Right ventricle myocardium superior (tissue), 1 donor: ENCODE results near the gene CYSTM1. TPM values are rescaled to one million over a fixed set of nuclear protein-coding genes. Genes with fewer than 3 reads are reported as not detected.
"Not testable (repeated sequence)": the region's sequence is repeated elsewhere in the genome, so short reads cannot be mapped to it uniquely, and the experiment has no call there.

Experiments used
- ATAC-seq: fragments of 200-7000 bp; cut with Tn5 transposase; one replicate; pipeline ENCODE4 v1.9.1; 2020; ENCODE audit warnings: mild to moderate bottlenecking; ENCODE audit not compliant: poor library complexity
- DNase-seq: peaks from one replicate; pipeline ENCODE4 v3.0.0-alpha.2; 2020
- intact Hi-C: fragments of 100-400 bp; cut with DNase I; formaldehyde crosslinking; loops from one replicate; pipeline ENCODE4 v1.11.2; 2022
- total RNA-seq: library from RNA; stranded (reverse); fragmentation: NEBNext Ultra II Directional; extraction: Animal tissue kit (Norgen Biotek cat#: 25700); gene quantifications from one replicate; pipeline ENCODE4 v1.2.1, GENCODE V29; 2021
- donor health status: DM: no; HTN: yes; CAD: no; lungs with severe emphysema.

Gene CYSTM1
- total RNA-seq, 1 donor from 2014 or later, result 58.3 TPM

GRCh38 chr5:140192715-140193430 is 17.9 kb downstream of the CYSTM1 start:
- DNase-seq, result no peak
- no peak for ATAC-seq
- intact Hi-C loops, result no loop called here

GRCh38 chr5:140194662-140195061 is 19.7 kb downstream of the CYSTM1 start:
- intact Hi-C loops, result no loop called here
- ATAC-seq, result no peak
- no peak for DNase-seq

GRCh38 chr5:140196115-140196814 is 21.3 kb downstream of the CYSTM1 start:
- no peak for DNase-seq
- intact Hi-C loops, result no loop called here
- ATAC-seq, result no peak

- ATAC-seq, result no peak
- DNase-seq, result no peak
- intact Hi-C loops, result no loop called here
Measured at GRCh38 chr5:140197023-140197422, 22.0 kb downstream of the CYSTM1 start.

DNA sequence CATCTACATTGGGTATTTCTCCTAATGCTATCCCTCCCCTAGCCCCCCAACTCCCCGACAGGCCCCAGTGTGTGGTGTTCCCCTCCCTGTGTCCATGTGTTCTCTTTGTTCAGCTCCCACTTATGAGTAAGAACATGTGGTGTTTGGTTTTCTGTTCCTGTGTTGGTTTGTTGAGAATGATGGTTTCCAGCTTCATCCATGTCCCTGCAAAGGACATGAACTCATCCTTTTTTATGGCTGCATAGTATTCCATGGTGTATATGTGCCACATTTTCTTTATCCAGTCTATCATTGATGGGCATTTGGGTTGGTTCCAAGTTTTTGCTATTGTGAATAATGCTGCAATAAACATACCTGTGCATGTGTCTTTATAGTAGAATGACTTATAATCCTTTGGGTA is 23.9 kb downstream of the CYSTM1 start:
- ATAC-seq, DNase-seq, intact Hi-C loops: not testable (repeated sequence)

- no peak for DNase-seq
- intact Hi-C loops, result no loop called here
- no peak for ATAC-seq
Measured at GRCh38 chr5:140202078-140202477, 27.1 kb downstream of the CYSTM1 start.

DNA sequence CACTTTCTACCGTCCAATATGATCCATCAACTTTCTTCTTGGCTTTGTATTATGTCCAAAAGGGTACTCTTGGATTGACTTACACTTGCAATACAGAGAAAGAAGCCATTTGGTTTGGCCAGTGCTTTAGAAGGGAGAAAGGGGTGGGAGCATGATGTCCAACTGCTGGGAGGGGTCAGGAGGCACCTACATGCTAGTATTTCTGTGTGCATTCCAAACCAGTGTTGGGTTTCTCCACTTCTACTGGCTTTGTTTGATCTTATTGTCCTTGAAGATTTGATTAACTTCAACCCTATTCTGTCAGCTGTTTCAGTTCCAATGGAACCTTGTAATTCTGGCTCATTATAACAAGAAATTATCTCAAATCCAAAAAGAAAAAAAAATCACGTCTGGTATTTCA is 27.6 kb downstream of the CYSTM1 start:
- ATAC-seq, result no peak
- intact Hi-C loops, result no loop called here
- DNase-seq, result no peak

- DNase-seq, result no peak
- ATAC-seq, result peak; percentile 76
- intact Hi-C loops, result no loop called here
Measured at GRCh38 chr5:140205216-140205615, 30.2 kb downstream of the CYSTM1 start.

- ATAC-seq, result peak; percentile 79
- intact Hi-C loops, result no loop called here
- DNase-seq, result no peak
Measured at GRCh38 chr5:140205952-140206351, 31.0 kb downstream of the CYSTM1 start.

DNA sequence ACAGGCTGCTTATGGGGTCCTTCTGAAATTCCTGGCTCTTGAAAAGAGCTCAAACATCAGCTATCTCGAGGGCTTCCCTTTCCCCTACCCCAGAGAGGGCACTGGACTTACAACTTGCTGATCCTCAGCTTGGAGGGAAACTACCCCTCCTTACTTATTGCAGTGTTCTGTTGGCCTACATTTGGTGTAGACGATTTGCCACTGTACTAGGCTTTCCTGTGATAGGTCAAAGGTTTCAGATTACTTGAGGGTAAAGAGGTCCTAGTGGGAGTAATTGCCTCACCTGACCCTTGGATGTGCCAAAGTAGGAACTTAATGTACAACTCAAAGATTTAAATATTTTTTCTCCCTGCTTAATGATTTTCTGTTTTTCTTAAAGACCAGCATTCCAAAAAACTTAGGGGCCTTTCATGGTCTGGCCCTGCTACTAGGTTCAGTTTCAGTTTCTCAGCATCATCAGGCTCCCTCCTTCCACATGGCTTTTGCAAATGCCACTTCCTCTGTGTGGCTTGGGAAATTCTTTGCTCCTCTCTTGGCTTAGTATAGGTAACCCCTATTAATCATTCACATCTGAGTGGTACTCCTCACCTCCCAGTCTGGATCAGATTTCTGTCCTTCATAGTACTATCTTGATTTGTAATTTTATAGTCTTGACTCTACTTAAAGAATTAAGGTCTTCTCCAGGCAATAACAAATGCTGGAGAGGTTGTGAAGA is 32.4 kb downstream of the CYSTM1 start:
- no peak for ATAC-seq
- no peak for DNase-seq
- intact Hi-C loops, result no loop called here

GRCh38 chr5:140208065-140208464 is 33.1 kb downstream of the CYSTM1 start:
- DNase-seq (no peak), ATAC-seq (no peak)
- intact Hi-C loops, result no loop called here

- no peak for DNase-seq
- ATAC-seq, result no peak
- intact Hi-C loops, result no loop called here
Measured at GRCh38 chr5:140213370-140213983, 38.5 kb downstream of the CYSTM1 start.

DNA sequence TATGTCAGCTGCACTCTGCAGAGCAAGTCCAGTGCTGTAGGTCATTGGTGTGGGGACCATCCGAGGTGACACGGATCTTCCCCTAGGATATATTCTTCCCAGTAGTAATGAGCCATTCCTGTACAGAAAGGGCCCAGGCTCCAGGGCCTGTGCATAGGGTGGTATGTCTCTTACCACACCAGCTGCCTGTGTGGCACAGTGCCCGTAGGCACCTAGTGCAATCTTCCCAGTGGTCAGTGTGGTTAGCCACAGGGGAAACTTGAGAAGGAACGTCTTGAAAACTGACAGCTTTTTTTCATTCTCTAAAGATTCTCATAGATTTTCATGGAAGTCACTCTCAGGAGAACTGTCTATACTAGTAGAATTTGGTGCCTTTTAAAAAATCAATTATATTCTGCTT is 39.8 kb downstream of the CYSTM1 start:
- DNase-seq (no peak), ATAC-seq (no peak)

DNA sequence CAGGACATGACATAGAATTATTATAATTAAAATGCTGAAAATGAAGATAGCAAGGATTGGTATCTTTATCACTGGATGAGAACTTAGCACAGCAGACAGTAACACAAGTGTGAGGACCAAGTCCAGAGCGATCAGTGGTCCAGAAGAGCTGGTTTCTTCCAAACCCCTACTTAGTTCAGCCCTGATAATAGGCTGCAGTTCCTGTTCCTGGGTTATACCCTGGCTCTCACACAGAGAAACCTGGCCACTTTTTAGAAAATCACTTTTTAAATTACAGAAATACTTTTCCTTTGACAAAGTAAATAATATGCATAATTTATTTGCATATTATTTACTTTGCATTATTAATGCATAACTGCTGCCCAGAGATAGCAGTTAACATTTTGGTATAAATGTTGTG is 40.3 kb downstream of the CYSTM1 start:
- intact Hi-C loops, result no loop called here
- no peak for DNase-seq
- no peak for ATAC-seq

More for the DNA sequence above, 39.8 kb downstream of the CYSTM1 start:
- intact Hi-C loops, result no loop called here

- DNase-seq, result no peak
- intact Hi-C loops, result no loop called here
- ATAC-seq, result no peak
Measured at GRCh38 chr5:140216478-140217074, 41.6 kb downstream of the CYSTM1 start.

DNA sequence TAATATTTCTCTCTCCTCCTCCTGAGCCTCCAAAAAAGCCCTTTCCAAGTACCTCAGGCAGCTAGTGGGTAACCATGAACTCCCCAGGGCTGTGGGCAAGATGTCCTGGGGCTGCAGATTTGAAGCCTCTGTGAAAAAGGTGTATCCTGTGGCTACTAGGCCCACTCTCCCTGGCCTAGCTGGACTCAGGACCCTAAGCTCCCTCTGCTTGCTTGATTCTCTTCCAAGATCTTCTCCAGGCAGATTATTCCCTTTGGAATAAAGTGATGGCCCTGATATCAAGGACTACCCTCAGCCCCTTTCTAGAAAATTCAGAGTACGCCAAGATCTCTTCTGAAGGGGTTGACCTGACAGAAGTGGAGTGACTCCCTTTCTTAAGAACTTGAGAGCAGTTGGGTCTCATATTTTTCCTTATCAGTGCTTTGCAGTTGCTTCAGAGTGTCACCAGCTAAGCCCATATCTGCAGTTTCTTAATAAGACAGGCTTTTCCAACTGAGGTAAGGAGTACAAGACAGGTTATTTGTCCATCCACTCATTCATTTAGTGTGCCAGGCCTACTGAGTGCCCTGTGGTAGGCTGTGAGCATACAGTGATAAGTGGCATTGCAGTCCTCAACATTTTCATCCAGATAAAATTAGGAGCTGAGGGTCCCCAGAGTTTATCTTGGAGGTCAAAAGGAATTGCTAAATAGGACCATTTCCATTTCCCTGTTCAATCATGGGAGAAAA is 42.5 kb downstream of the CYSTM1 start:
- DNase-seq, result no peak
- ATAC-seq, result no peak
- intact Hi-C loops, result no loop called here

DNA sequence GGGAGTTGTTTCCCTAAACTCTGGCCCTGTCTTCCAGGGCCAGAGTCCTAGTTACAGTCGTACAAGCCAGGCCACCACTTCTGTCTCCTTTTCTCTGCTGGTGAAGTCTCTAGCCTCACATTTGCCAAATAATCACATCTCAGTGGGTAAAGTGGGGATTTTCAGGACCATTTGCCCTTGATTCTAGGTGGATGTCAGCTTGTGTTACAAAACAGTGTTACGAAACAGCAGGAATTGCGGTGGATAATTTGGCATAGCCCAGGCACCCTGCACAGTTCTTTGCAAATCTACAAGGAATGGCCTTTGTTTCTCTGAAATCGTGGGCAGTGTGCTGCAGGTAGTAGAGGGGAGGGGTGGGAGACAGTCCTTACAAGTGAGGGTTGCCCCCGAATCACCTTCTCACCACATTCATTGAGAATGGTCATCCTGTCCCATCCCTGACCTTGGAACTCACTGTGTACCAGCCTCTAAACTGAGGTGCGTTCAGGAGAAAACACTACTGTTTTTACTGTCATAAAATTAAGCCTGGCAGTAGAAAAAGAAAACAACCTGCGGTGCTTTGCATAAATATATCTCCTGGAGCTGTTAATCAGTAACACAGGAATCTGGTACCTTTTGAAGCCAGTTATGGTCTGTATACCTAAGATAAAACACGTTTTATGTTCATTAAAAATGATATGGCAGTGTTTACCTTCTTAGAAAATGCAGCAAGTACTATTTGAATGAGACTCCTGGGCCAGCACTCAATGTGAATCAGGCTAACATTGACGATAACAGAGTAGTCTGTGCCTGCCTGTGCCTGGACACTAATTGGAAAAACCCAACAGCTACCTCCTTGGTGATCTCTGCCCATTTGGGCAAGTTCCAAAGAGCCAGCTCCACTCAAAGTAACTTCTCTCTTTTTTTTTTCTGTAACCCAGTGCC is 44.3 kb downstream of the CYSTM1 start:
- intact Hi-C loops, result no loop called here
- DNase-seq (no peak), ATAC-seq (peak; percentile 16)
